ENCODE measurements around the gene CTIF. TPM values are rescaled to one million over a fixed set of nuclear protein-coding genes. Genes with fewer than 3 reads are reported as not detected.

The CTIF gene
- total RNA-seq, 2 experiments from 2014 or later = 0.06 to 0.38 TPM

- no peak overlapping the region for H2AFZ ChIP-seq (ENCODE audit: low read length)
- H3K4me3 ChIP-seq (ENCODE audit: low read depth, low read length, poor library complexity, severe bottlenecking) = no peak overlapping the region
- ChIA-PET CTCF (ENCODE audit: unreplicated experiment) (no interaction called here), POLR2A (no interaction called here)
- no peaks in the 10 kb centered on the region for H3K36me3 ChIP-seq (ENCODE audit: insufficient read depth, low read length)
- no peaks in the 10 kb centered on the region for H3K79me2 ChIP-seq (ENCODE audit: insufficient read depth, low read depth, low read length)
- no peaks in the 10 kb centered on the region for H3K9me2 ChIP-seq (ENCODE audit: insufficient read depth, low read length)
- peaks cover 41% of the 10 kb centered on the region for H3K4me1 ChIP-seq (ENCODE audit: insufficient read depth, low read length, poor library complexity, severe bottlenecking)
- H3K27ac ChIP-seq (ENCODE audit: low read depth, low read length, poor library complexity, severe bottlenecking) = no peak overlapping the region
- intact Hi-C loops (cut with micrococcal nuclease; ENCODE audit: unreplicated experiment) = no loop called here
- no peaks in the 10 kb centered on the region for H3K9me3 ChIP-seq (ENCODE audit: low read length)
- no peaks in the 10 kb centered on the region for H4K20me1 ChIP-seq (ENCODE audit: insufficient read depth, low read length)
- DNase-seq (ENCODE audit: low spot score) = no peak
- TF ChIP-seq CTCF (conservative IDR thresholded peaks at IDR 0.05; ENCODE audit: low read length) = no peak
- H3K4me2 ChIP-seq (ENCODE audit: low read length) = no peak overlapping the region
- no TSS peak for BruUV-seq (replicated peaks)
These were observed 301.1 kb downstream of the CTIF start for GRCh38 chr18:48839819-48840490.

- Histone ChIP-seq H2AFZ (ENCODE audit: low read length) (no peak overlapping the region), H3K4me2 (ENCODE audit: low read length) (no peak overlapping the region), H3K36me3 (ENCODE audit: insufficient read depth, low read length) (no peaks in the 10 kb centered on the region), H4K20me1 (ENCODE audit: insufficient read depth, low read length) (no peaks in the 10 kb centered on the region), H3K27ac (ENCODE audit: low read depth, low read length, poor library complexity, severe bottlenecking) (no peak overlapping the region), H3K4me3 (ENCODE audit: low read depth, low read length, poor library complexity, severe bottlenecking) (no peak overlapping the region), H3K79me2 (ENCODE audit: insufficient read depth, low read depth, low read length) (no peaks in the 10 kb centered on the region), H3K9me2 (ENCODE audit: insufficient read depth, low read length) (no peaks in the 10 kb centered on the region), H3K4me1 (ENCODE audit: insufficient read depth, low read length, poor library complexity, severe bottlenecking) (peaks cover 35% of the 10 kb centered on the region), H3K9me3 (ENCODE audit: low read length) (no peaks in the 10 kb centered on the region)
- BruUV-seq (replicated peaks) = no TSS peak
- ChIA-PET CTCF (ENCODE audit: unreplicated experiment) (no interaction called here), POLR2A (no interaction called here)
- no peak for DNase-seq (ENCODE audit: low spot score)
- intact Hi-C loops (cut with micrococcal nuclease; ENCODE audit: unreplicated experiment) = no loop called here
- no peak for TF ChIP-seq EZH2phosphoT487 (IDR thresholded peaks at IDR 0.05; ENCODE audit: borderline replicate concordance, low read depth, low read length)
- no peak for TF ChIP-seq CTCF (conservative IDR thresholded peaks at IDR 0.05; ENCODE audit: low read length)
These were observed 301.7 kb downstream of the CTIF start for GRCh38 chr18:48840491-48840877.

- intact Hi-C loops (cut with micrococcal nuclease; ENCODE audit: unreplicated experiment) = no loop called here
- H3K4me1 ChIP-seq (ENCODE audit: insufficient read depth, low read length, poor library complexity, severe bottlenecking) = peaks cover 32% of the 10 kb centered on the region
- H4K20me1 ChIP-seq (ENCODE audit: insufficient read depth, low read length) = no peaks in the 10 kb centered on the region
- no peaks in the 10 kb centered on the region for H3K9me3 ChIP-seq (ENCODE audit: low read length)
- no TSS peak for BruUV-seq (replicated peaks)
- no peak for DNase-seq (ENCODE audit: low spot score)
- H3K27ac ChIP-seq (ENCODE audit: low read depth, low read length, poor library complexity, severe bottlenecking) = no peak overlapping the region
- no peak overlapping the region for H2AFZ ChIP-seq (ENCODE audit: low read length)
- TF ChIP-seq CTCF (conservative IDR thresholded peaks at IDR 0.05; ENCODE audit: low read length) = no peak
- no peak for TF ChIP-seq EZH2phosphoT487 (IDR thresholded peaks at IDR 0.05; ENCODE audit: borderline replicate concordance, low read depth, low read length)
- no peaks in the 10 kb centered on the region for H3K36me3 ChIP-seq (ENCODE audit: insufficient read depth, low read length)
- no peaks in the 10 kb centered on the region for H3K79me2 ChIP-seq (ENCODE audit: insufficient read depth, low read depth, low read length)
- H3K4me3 ChIP-seq (ENCODE audit: low read depth, low read length, poor library complexity, severe bottlenecking) = no peak overlapping the region
- H3K4me2 ChIP-seq (ENCODE audit: low read length) = no peak overlapping the region
- no peaks in the 10 kb centered on the region for H3K9me2 ChIP-seq (ENCODE audit: insufficient read depth, low read length)
- POLR2A ChIA-PET = no interaction called here
- CTCF ChIA-PET (ENCODE audit: unreplicated experiment) = no interaction called here
These were observed 302.8 kb downstream of the CTIF start for GRCh38 chr18:48841381-48842258.

All from OCI-LY7 (cell line).